SU-DHL-6 (cell line): ENCODE data around the gene PFN4.

Source experiments
- H2AFZ ChIP-seq: fragments of 200-600 bp; sonication (generic); 2 replicates; pipeline ENCODE4 v1.6.1; 2014; ENCODE audit warnings: low read depth, mild to moderate bottlenecking, moderate library complexity, mixed read lengths, antibody characterized with exemption, low read length; ENCODE audit not compliant: severe bottlenecking
- H3F3A ChIP-seq: fragments of 200-600 bp; shearing (Covaris generic); 2 replicates; pipeline ENCODE4 v1.6.0; 2016; ENCODE audit warnings: antibody characterized with exemption, mild to moderate bottlenecking; ENCODE audit not compliant: insufficient read depth
- H3K27ac ChIP-seq: fragments of 200-600 bp; sonication (generic); 2 replicates; pipeline ENCODE4 v1.5.1; 2016; ENCODE audit warnings: low read depth, mild to moderate bottlenecking, low read length, moderate library complexity, mixed read lengths
- H3K27me3 ChIP-seq: fragments of 200-600 bp; sonication (generic), shearing (Covaris generic); 2 replicates; pipeline ENCODE4 v1.6.0; 2014; ENCODE audit warnings: mild to moderate bottlenecking, low read length
- H3K36me3 ChIP-seq: fragments of 200-600 bp; sonication (generic); 2 replicates; pipeline ENCODE4 v1.6.1; 2014; ENCODE audit warnings: mild to moderate bottlenecking, low read length, mixed read lengths
- H3K4me2 ChIP-seq: fragments of 300-600, 200-600 bp; shearing (Covaris generic), sonication (generic); 2 replicates; pipeline ENCODE4 v1.6.0; 2014; ENCODE audit warnings: low read length, low read depth, mild to moderate bottlenecking; ENCODE audit not compliant: poor library complexity, severe bottlenecking
- H3K4me3 ChIP-seq: fragments of 200-600 bp; sonication (generic); 2 replicates; pipeline ENCODE4 v1.5.1; 2014; ENCODE audit warnings: antibody characterized with exemption, low read length, mild to moderate bottlenecking, mixed read lengths; ENCODE audit not compliant: insufficient read depth, poor library complexity, severe bottlenecking
- H3K79me2 ChIP-seq: fragments of 200-600 bp; sonication (generic); 2 replicates; pipeline ENCODE4 v1.6.1; 2014; ENCODE audit warnings: mild to moderate bottlenecking, low read length, moderate library complexity; ENCODE audit not compliant: insufficient read depth
- H3K9ac ChIP-seq: fragments of 200-600 bp; sonication (generic); 2 replicates; pipeline ENCODE4 v1.7.0; 2014; ENCODE audit warnings: mild to moderate bottlenecking, low read length
- H3K9me2 ChIP-seq: fragments of 200-600 bp; sonication (generic); replicated peaks from 2 replicates; pipeline ENCODE4 v1.6.1; 2014; ENCODE audit warnings: low read length; ENCODE audit not compliant: insufficient read depth
- H3K9me3 ChIP-seq: fragments of 200-600 bp; sonication (generic); 2 replicates; pipeline ENCODE4 v1.6.1; 2014; ENCODE audit warnings: low read length, mixed read lengths; ENCODE audit not compliant: insufficient read depth
- H4K20me1 ChIP-seq: fragments of 200-600 bp; sonication (generic); 2 replicates; pipeline ENCODE4 v1.6.1; 2014; ENCODE audit warnings: low read depth, mild to moderate bottlenecking, antibody characterized with exemption, low read length, moderate library complexity, mixed read lengths
- CTCF ChIP-seq: fragments of 200-600 bp; sonication (generic); IDR thresholded peaks from one replicate; pipeline ENCODE4 v1.5.1; 2017; ENCODE audit warnings: antibody characterized with exemption, mild to moderate bottlenecking, low read length, moderate library complexity; ENCODE audit not compliant: insufficient read depth, poor library complexity, severe bottlenecking
- EZH2phosphoT487 ChIP-seq: fragments of 200-600 bp; sonication (generic), shearing (Covaris generic); conservative IDR thresholded peaks from 2 replicates; pipeline ENCODE4 v1.6.1; 2018; ENCODE audit warnings: mild to moderate bottlenecking, antibody characterized with exemption, low read length, moderate library complexity, mixed read lengths

PFN4 gene

GRCh38 chr2:24123195-24123921, at the start of gene PFN4, which contains the start of gene FAM228B:
TSS of gene PFN4 (minus strand) at chr2:24123334. CDS start at chr2:24122535, 799 bp downstream.
TSS of gene FAM228B (plus strand) at chr2:24123469. CDS start at chr2:24124362, 893 bp downstream.
- Histone ChIP-seq H2AFZ (peak within 1 kb of the TSS; percentile 82), H3K27ac (peak within 1 kb of the TSS; percentile 56), H3K9ac (peak within 1 kb of the TSS; percentile 81)

GRCh38 chr2:24169023-24169422, 45.9 kb upstream of the PFN4 start:
- H3F3A ChIP-seq, result no peaks in the 10 kb centered on the region
- no peak overlapping the region for H2AFZ ChIP-seq
- no peak overlapping the region for H3K27ac ChIP-seq
- no peaks in the 10 kb centered on the region for H4K20me1 ChIP-seq
- no peaks in the 10 kb centered on the region for H3K36me3 ChIP-seq
- no peak for TF ChIP-seq EZH2phosphoT487
- TF ChIP-seq CTCF, result no peak
- no peaks in the 10 kb centered on the region for H3K79me2 ChIP-seq
- no peaks in the 10 kb centered on the region for H3K9me2 ChIP-seq
- no peak overlapping the region for H3K4me2 ChIP-seq
- H3K9ac ChIP-seq, result no peak overlapping the region
- H3K4me3 ChIP-seq, result no peak overlapping the region
- H3K27me3 ChIP-seq, result no peaks in the 10 kb centered on the region
- H3K9me3 ChIP-seq, result no peaks in the 10 kb centered on the region

More at GRCh38 chr2:24123195-24123921, at the start of gene PFN4, which contains the start of gene FAM228B:
- peak within 1 kb of the TSS; percentile 71 for H3K4me3 ChIP-seq
- H3K9me3 ChIP-seq, result no peaks in the 10 kb centered on the region
- H3K9me2 ChIP-seq, result no peaks in the 10 kb centered on the region
- no peaks in the 10 kb centered on the region for H3K36me3 ChIP-seq
- H3F3A ChIP-seq, result peaks cover 16% of the 10 kb centered on the region
- H3K79me2 ChIP-seq, result peaks cover 9% of the 10 kb centered on the region
- H4K20me1 ChIP-seq, result no peaks in the 10 kb centered on the region
- no peaks in the 10 kb centered on the region for H3K27me3 ChIP-seq
- H3K4me2 ChIP-seq, result peak within 1 kb of the TSS; percentile 82
- TF ChIP-seq CTCF (no peak), EZH2phosphoT487 (no peak)

GRCh38 chr2:24164416-24164973, 41.4 kb upstream of the PFN4 start:
- Histone ChIP-seq H3K9ac (no peak overlapping the region), H3K4me3 (no peak overlapping the region), H3K9me2 (no peaks in the 10 kb centered on the region), H2AFZ (peak overlapping the region; percentile 61), H3K36me3 (no peaks in the 10 kb centered on the region), H3K4me2 (peak overlapping the region; percentile 15), H3K79me2 (no peaks in the 10 kb centered on the region), H3K9me3 (no peaks in the 10 kb centered on the region), H3K27ac (no peak overlapping the region), H4K20me1 (no peaks in the 10 kb centered on the region), H3K27me3 (no peaks in the 10 kb centered on the region), H3F3A (no peaks in the 10 kb centered on the region)
- no peak for TF ChIP-seq EZH2phosphoT487
- peak; percentile 99 for TF ChIP-seq CTCF
